ENCODE results near the gene AKR1C4.

- TF ChIP-seq CTCF (IDR thresholded peaks at IDR 0.05): no peak
- no peak for TF ChIP-seq EZH2phosphoT487 (IDR thresholded peaks at IDR 0.05)
Observed at GRCh38 chr10:5165738-5166137, 30.9 kb upstream of the AKR1C4 start.
